ENCODE results near the gene PCNX2. TPM values are rescaled to one million over a fixed set of nuclear protein-coding genes. Genes with fewer than 3 reads are reported as not detected.

Gene PCNX2
- total and polyA plus RNA-seq, 3 donors from 2014 or later, result 8.4 to 28.9 (median 27.6) TPM

DNA sequence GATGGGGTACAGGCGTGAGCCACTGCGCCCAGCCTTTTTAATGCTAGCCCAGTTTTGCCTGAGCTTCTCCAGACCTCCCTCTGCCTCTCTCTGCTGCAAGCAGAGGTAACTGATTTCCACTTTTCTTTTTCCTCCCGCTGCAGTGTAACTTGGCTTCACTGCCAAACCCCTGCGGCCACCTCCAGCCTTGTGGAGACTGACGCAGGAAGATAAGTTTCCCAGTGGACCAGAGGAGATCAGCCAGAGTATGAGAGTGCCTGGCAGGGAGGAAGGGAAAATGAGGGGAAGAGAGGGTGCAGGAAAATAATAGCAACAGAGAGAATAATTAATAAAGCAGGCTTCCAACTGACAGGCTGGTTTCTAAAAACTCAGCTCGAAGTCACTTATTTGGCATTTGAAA is 143.7 kb downstream of the PCNX2 start:
- Histone ChIP-seq H3K27me3 (no peaks in the 10 kb centered on the region), H3K4me3 (no peak overlapping the region), H3K4me1 (no peaks in the 10 kb centered on the region), H3K27ac (no peak overlapping the region), H3K36me3 (ENCODE audit: low read depth, missing control alignments) (no peaks in the 10 kb centered on the region), H3K9me3 (no peaks in the 10 kb centered on the region)
- 62 to 89% methylated on average over 6 of the region's 6 CpGs for WGBS, 2 donors
- TF ChIP-seq POLR2A (IDR thresholded peaks at IDR 0.05), result no peak
- TF ChIP-seq, protein P1, sequence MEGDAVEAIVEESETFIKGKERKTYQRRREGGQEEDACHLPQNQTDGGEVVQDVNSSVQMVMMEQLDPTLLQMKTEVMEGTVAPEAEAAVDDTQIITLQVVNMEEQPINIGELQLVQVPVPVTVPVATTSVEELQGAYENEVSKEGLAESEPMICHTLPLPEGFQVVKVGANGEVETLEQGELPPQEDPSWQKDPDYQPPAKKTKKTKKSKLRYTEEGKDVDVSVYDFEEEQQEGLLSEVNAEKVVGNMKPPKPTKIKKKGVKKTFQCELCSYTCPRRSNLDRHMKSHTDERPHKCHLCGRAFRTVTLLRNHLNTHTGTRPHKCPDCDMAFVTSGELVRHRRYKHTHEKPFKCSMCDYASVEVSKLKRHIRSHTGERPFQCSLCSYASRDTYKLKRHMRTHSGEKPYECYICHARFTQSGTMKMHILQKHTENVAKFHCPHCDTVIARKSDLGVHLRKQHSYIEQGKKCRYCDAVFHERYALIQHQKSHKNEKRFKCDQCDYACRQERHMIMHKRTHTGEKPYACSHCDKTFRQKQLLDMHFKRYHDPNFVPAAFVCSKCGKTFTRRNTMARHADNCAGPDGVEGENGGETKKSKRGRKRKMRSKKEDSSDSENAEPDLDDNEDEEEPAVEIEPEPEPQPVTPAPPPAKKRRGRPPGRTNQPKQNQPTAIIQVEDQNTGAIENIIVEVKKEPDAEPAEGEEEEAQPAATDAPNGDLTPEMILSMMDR (IDR thresholded peaks at IDR 0.05), result no peak
- no peak for DNase-seq
- intact Hi-C loops (cut with DNase I; ENCODE audit: low total_unique reads), result no loop called here

DNA sequence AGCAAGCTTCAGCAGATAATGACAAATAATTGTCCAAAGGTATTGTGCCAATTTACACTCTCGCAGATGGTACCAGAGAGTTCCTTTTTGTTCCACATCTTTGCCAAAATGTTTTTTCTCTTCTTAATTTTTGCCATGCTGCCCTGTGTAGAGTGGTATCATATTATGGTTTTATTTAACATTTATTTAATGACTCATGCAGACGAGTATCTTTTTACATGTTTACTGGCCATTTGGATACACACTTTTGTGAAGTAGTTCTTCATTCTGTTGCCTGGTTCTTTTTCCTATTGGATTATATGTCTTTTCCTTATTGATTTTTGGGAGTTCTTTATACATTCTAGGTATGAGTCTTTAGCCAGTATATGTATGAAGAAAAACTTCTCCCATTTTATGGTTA is 151.1 kb downstream of the PCNX2 start:
- H3K36me3 ChIP-seq (ENCODE audit: low read depth, missing control alignments), result no peaks in the 10 kb centered on the region
- no peak for DNase-seq
- H3K9me3 ChIP-seq, result no peaks in the 10 kb centered on the region
- H3K27ac ChIP-seq, result no peak overlapping the region
- no peak for TF ChIP-seq POLR2A (IDR thresholded peaks at IDR 0.05)
- TF ChIP-seq, protein P1 (IDR thresholded peaks at IDR 0.05), result no peak
- intact Hi-C loops (cut with DNase I; ENCODE audit: low total_unique reads), result no loop called here
- 89 to 92% methylated on average over 2 of the region's 2 CpGs for WGBS, 2 donors
- no peak overlapping the region for H3K4me3 ChIP-seq
- no peaks in the 10 kb centered on the region for H3K4me1 ChIP-seq
- no peaks in the 10 kb centered on the region for H3K27me3 ChIP-seq

DNA sequence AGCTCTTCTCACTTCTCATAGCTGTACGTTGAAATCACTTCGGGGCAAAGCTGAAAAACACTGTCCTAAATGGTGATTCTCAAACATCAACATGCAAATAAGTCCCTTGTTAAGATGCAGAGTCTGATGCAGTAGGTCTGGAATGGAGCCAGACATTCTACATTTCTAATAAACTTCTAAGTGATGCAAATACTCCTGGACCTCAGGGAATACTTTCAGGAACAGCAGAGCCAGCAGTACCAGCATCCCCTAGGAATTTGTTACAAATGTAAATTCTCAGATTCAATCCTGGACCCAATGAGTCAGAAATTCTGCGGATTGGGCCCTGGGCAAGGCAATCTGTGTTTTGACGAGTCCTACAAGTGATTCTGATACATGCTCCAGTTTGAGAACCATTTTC is 152.3 kb downstream of the PCNX2 start:
- Histone ChIP-seq H3K27me3 (no peaks in the 10 kb centered on the region), H3K4me3 (no peak overlapping the region), H3K36me3 (ENCODE audit: low read depth, missing control alignments) (no peaks in the 10 kb centered on the region), H3K27ac (no peak overlapping the region), H3K9me3 (no peaks in the 10 kb centered on the region), H3K4me1 (no peaks in the 10 kb centered on the region)
- DNase-seq, result no peak
- TF ChIP-seq POLR2A (IDR thresholded peaks at IDR 0.05), result no peak
- TF ChIP-seq, protein P1 (IDR thresholded peaks at IDR 0.05), result no peak
- WGBS, 2 donors, result 88 to 94% methylated on average over 4 of the region's 4 CpGs
- intact Hi-C loops (cut with DNase I; ENCODE audit: low total_unique reads), result no loop called here

DNA sequence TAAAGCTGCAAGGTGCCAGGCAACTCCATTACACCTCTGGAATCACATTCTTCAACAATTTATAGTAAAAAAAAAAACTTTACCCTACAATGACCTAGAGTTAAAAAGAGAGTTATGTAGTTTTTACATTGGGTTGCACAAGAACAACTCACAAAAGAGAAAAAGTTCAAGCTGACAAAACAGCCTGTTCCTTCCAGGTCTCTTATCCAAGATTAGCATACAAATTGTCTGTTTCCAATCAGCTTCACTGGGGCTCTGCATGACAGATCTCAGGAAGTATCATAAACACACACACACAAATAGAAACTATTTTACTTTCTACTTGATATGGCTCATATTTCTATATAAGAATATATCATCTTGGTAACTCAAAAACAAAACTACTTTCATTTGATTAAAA is 154.6 kb downstream of the PCNX2 start:
- no peak for DNase-seq
- H3K4me3 ChIP-seq, result no peak overlapping the region
- H3K36me3 ChIP-seq (ENCODE audit: low read depth, missing control alignments), result no peaks in the 10 kb centered on the region
- H3K9me3 ChIP-seq, result no peaks in the 10 kb centered on the region
- no peak overlapping the region for H3K27ac ChIP-seq
- H3K4me1 ChIP-seq, result no peaks in the 10 kb centered on the region
- TF ChIP-seq POLR2A (IDR thresholded peaks at IDR 0.05), result no peak
- TF ChIP-seq, protein P1 (IDR thresholded peaks at IDR 0.05), result no peak
- H3K27me3 ChIP-seq, result no peaks in the 10 kb centered on the region
- intact Hi-C loops (cut with DNase I; ENCODE audit: low total_unique reads), result no loop called here

DNA sequence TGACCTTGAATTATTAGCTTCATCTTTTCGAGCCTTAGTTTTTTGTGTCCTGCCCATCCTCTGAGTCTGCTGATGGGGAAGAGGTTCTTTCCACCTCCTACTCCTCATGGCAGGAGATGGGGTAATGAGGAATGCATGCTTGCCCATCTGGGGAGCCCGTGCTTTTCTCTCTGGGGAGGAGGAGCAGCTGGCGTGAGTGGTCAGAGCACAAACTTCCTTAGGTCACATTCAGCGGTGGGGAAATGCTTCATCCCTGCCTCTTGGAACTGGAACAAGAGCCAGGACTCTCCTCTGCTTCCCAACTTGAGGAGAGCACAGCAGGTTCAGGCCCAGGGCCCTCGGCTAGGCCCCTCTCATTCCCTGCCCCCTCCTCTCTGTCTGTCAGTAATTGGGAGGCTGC is 155.0 kb downstream of the PCNX2 start:
- Histone ChIP-seq H3K4me1 (no peaks in the 10 kb centered on the region), H3K27me3 (no peaks in the 10 kb centered on the region), H3K27ac (no peak overlapping the region), H3K36me3 (ENCODE audit: low read depth, missing control alignments) (no peaks in the 10 kb centered on the region), H3K4me3 (no peak overlapping the region), H3K9me3 (no peaks in the 10 kb centered on the region)
- intact Hi-C loops (cut with DNase I; ENCODE audit: low total_unique reads), result no loop called here
- no peak for TF ChIP-seq POLR2A (IDR thresholded peaks at IDR 0.05)
- TF ChIP-seq, protein P1 (IDR thresholded peaks at IDR 0.05), result no peak
- no peak for DNase-seq
- 68 to 77% methylated on average over 5 of the region's 5 CpGs for WGBS, 2 donors

Data from testis (tissue), 3 donors.